Stimulated activated CD4-positive, alpha-beta T cell treated with anti-CD3 and anti-CD28 coated beads, Interleukin-1b, Interleukin-23, amount 100 ng/mL, for 24 hours (primary cell): ENCODE results near the gene TCEAL1.
"Not testable (repeated sequence)": the region's sequence is repeated elsewhere in the genome, so short reads cannot be mapped to it uniquely, and the experiment has no call there.

Source experiments
- DNase-seq, 4 experiments: peaks; one replicate each; pipeline ENCODE4 v3.0.0-alpha.2; 2020; ENCODE audit warnings: low read depth in 4 of 4, low spot score in 1 of 4

Gene TCEAL1

GRCh38 chrX:103631145-103631544 lies 2.4 kb downstream of the TCEAL1 start:
- no peak for DNase-seq

- no peak for DNase-seq
These were observed 6.7 kb downstream of the TCEAL1 start for GRCh38 chrX:103635436-103635835.

GRCh38 chrX:103637604-103638338 lies 9.0 kb downstream of the TCEAL1 start:
- no peak for DNase-seq

DNA sequence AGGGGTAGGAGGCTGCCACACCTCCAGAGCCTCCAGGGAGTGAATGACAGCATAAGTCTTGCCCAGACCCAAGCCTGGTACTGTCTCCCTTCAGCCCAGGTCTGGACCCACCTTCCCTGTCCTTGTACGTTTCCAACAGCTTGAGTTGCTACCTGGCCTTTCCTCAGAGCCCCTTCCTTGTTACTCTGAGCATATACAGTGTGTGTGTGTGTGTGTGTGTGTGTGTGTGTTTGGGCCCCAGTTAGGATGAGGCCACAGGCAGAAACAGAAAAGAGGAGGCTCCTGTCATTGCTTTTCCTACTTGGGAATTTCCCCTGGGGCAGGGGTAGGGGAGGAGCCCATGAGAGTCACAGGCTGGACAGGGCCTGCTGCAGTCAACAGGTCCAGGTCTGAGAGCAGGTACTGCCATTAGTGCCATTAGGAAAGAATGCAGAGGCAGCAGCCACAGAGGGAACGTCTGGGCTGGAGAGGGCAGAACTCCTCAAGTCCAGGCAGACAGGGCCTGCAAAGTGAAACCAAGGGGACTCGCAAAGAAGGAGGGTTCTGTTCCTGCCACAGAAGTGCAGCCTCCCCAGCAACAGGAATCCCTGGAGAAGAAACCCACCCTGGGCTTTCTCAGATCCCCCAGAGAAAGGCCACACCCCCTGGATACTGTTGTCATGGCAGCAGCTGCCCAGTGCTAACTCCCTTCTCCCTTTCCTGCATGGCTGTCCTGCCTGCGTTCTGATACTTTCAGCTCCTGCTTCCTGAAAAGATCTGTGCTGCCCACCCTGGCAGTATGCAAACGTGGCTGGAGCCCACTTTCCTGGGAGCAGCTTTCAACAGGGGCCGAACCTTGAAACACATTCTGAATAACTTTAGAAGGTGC lies 9.9 kb downstream of the TCEAL1 start:
- not testable (repeated sequence) for DNase-seq

- no peak for DNase-seq
These were observed 11.8 kb downstream of the TCEAL1 start for GRCh38 chrX:103640401-103641155.

DNA sequence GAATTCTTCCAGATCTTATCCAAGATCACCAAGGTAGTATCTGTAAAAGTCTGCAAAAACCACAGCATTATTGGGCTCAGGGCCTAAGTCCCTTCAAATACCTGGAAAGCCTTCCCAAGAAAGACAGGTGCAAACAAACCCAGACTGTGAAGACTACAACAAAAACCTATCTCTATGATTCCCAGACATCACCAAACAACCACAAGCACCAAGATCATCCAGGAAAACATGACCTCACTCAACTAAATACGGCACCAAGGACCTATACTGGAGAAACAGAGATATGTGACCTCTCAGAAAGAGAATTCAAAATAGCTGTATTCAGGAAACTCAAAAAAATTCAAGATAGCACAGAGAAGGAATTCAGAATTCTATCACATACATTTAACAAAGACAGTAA lies 15.3 kb downstream of the TCEAL1 start:
- DNase-seq: no peak

DNA sequence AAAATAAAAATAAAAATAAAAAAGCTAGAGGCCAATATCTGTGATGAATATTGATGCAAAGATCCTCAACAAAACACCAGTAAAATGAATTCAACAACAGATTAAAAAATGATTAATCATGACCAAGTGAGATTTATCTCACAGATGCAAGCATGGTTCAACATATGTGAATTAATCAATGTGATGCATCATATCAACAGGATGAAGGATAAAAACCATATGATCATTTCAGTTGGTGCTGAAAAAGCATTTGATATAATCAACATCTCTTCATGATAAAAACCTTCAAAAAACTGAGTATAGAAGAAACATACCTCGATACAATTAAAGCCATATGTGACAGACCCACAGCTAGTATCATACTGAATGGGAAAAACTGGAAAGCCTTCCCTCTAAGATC lies 18.9 kb downstream of the TCEAL1 start:
- DNase-seq: no peak

GRCh38 chrX:103651151-103651773 lies 22.5 kb downstream of the TCEAL1 start:
- no peak for DNase-seq

DNA sequence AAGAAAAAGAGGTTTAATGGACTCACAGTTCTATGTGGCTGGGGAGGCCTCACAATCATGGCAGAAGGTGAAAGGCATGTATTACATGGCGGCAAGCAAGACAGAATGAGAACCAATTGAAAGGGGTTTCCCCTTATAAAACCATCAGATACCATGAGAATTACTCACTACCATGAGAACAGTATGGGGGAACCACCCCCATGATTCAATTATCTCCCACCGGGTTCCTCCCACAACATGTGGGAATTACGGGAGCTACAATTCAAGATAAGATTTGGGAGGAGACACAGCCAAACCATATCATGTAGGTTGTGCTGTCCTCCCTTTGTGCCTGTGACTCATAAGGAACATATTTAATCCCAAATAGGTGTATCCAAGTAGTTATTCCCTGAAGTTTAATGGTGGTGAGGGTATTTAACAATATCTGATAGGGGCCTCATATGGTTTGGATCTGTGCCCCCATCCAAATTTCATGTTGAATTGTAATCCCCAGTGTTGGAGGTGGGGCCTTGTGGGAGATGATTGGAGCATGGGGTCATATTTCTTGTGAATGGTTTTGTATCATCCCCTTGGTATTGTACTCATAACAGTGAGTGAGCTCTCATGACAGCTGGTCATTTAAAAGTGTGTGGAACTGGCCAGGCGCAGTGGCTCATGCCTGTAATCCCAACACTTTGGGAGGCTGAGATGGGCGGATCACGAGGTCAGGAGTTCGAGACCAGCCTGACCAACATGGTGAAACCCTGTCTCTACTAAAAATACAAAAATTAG lies 26.6 kb downstream of the TCEAL1 start:
- DNase-seq: not testable (repeated sequence)

- no peak for DNase-seq
These were observed 27.8 kb downstream of the TCEAL1 start for GRCh38 chrX:103656617-103657016.

- DNase-seq: not testable (repeated sequence)
These were observed 28.3 kb downstream of the TCEAL1 start for GRCh38 chrX:103657066-103657465.

- no peak for DNase-seq
These were observed 30.1 kb downstream of the TCEAL1 start for GRCh38 chrX:103658681-103659433.

DNA sequence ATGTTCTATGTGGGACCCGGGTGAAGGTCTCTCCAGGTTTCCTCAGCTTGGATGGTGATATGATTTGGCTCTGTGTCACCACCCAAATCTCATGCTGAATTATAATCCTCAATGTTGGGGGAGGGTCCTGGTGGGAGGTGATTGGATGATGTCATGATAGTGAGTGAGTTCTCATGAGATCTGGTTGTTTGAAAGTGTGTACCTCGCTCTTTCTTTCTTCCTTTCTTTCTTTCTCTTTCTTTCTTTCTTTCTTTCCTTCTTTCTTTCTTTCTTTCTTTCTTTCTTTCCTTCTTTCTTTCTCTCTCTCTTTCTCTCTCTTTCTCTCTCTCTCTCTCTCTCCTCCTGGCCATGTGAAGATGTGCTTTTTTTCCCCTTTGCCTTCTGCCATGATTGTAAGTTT lies 30.7 kb downstream of the TCEAL1 start:
- not testable (repeated sequence) for DNase-seq

DNA sequence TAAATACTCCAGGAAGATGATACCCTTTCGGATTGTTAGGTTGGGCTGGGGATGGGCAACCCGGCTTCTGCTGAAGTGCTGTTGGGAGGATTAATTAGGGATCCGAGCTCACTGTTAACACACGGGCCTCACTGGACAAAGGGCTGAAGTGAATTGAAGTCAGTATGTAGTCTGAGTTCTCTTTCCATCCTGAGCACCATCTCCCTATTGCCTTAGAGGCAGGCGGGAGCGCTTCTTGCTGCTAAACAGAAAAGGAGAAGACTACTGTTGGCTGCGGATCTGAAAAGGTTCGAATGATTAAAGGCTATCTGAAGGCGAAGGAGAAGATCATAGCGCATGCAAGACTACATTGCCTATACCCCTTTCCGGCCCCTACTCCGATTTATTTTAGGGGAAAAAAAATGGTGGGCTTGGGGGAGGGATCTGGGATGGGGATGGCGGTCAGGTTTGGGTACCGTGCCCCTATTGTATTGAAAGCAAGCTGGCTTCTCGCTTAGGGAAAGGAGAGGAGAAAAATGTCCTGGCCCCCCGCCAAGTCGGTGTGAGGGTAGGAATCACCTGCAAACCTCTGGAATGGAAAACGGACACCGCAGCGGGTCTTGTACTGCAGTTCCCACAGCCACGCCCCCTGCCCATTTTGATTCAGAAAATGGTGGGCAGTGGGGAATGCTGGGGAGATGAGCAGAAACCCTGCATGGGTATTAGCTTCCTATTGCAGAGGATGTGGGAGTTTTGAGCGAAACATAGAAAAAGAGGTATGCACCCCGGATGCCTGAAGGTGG lies 35.4 kb downstream of the TCEAL1 start:
- no peak for DNase-seq

DNA sequence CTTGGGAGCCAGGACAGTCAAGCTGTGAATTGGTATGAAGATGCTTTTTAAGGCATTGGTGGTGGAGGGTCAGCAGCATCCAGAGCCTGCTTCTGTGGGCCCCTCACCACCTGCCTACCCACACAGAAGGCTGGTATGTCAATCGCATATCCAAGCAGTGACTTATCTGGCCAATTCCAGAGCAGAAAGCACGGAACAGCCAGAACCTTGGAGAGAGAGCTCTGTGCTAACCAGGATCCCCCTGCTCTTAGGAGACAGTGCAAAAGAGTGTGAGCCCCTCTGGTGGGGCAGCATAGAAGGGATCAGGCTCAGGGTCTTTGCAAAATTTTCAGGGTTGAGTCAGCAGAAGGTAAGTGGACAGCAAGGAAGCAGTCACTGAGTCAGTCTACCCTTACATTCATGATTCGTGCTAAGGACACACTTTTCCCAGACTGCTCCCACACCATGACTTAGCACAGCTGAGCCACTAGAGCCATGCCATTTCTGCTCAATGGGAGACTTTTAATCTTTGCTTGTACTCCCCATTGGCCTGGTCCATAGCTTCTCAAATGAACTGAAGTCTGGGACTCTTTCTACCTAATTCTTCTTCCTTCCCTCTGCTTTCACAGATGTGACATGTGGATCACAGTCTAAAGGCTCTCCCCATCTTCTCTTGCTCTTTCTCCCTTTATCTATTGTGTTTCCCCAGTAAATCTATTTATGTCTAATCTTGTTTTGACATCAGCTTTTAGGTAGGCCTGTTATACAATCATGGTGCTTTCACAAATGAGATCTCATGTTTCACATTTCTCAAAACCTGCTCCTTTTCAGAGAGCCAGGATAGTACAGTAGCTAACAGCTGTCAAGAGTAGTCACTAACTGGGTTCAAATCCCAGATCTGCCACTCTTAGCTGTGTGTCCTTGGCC lies 37.7 kb downstream of the TCEAL1 start:
- DNase-seq: no peak

GRCh38 chrX:103669745-103670144 lies 41.0 kb downstream of the TCEAL1 start:
- DNase-seq: no peak

- DNase-seq: no peak
These were observed 46.0 kb downstream of the TCEAL1 start for GRCh38 chrX:103674531-103675454.
